22Rv1 (cell line): ENCODE results near the gene SHCBP1L.

Experiments used
- CTCF ChIP-seq: fragments of 450-650 bp; IDR thresholded peaks from 2 replicates; pipeline ENCODE4 v1.5.1; 2017; ENCODE audit warnings: mild to moderate bottlenecking
- ZFX ChIP-seq: fragments of 450-650 bp; IDR thresholded peaks from 2 replicates; pipeline ENCODE4 v1.6.1; 2017; ENCODE audit warnings: antibody characterized with exemption, borderline replicate concordance

- TF ChIP-seq CTCF = no peak
- no peak for TF ChIP-seq ZFX
Measured at GRCh38 chr1:182971219-182971618, 18.3 kb upstream of the SHCBP1L start.
